Endothelial cell (in vitro differentiated cells): ENCODE data around the gene RHOU. TPM values are rescaled to one million over a fixed set of nuclear protein-coding genes. Genes with fewer than 3 reads are reported as not detected.

Experiments
- DNase-seq: peaks from one replicate; pipeline ENCODE4 v3.0.0; 2021; ENCODE audit warnings: low spot score
- H3K27ac Mint-ChIP-seq: one replicate; pipeline ENCODE4 v1.8.0; 2021; ENCODE audit warnings: mixed read lengths, inconsistent platforms; ENCODE audit not compliant: unreplicated experiment
- H3K27me3 Mint-ChIP-seq: one replicate; pipeline ENCODE4 v1.8.0; 2021; ENCODE audit warnings: mild to moderate bottlenecking, moderate library complexity, mixed read lengths, inconsistent platforms; ENCODE audit not compliant: unreplicated experiment
- H3K36me3 Mint-ChIP-seq: one replicate; pipeline ENCODE4 v1.8.0; 2021; ENCODE audit warnings: mild to moderate bottlenecking, low read depth, mixed read lengths, inconsistent platforms; ENCODE audit not compliant: unreplicated experiment
- H3K4me1 Mint-ChIP-seq: one replicate; pipeline ENCODE4 v1.8.0; 2021; ENCODE audit warnings: mild to moderate bottlenecking, mixed read lengths, inconsistent platforms; ENCODE audit not compliant: unreplicated experiment
- H3K4me3 Mint-ChIP-seq: one replicate; pipeline ENCODE4 v1.8.0; 2021; ENCODE audit warnings: mild to moderate bottlenecking, mixed read lengths, inconsistent platforms; ENCODE audit not compliant: unreplicated experiment
- H3K9me3 Mint-ChIP-seq: one replicate; pipeline ENCODE4 v1.8.0; 2021; ENCODE audit warnings: mixed read lengths, inconsistent platforms; ENCODE audit not compliant: unreplicated experiment
- total RNA-seq: library from RNA; stranded (reverse); fragmentation: NEBNext Ultra II Directional; extraction: Animal tissue kit (Norgen Biotek cat#: 25700); gene quantifications from one replicate; pipeline ENCODE4 v1.2.1, GENCODE V29; 2021; ENCODE audit not compliant: unreplicated experiment
- TF ChIP-seq, protein P1 (sequence below): fragments of 200-600 bp; sonication (generic); IDR thresholded peaks from one replicate; pipeline ENCODE4 v1.5.0; 2021; ENCODE audit warnings: antibody characterized with exemption; ENCODE audit not compliant: unreplicated experiment

RHOU gene
- total RNA-seq, 1 donor from 2014 or later = 10.2 TPM

DNA sequence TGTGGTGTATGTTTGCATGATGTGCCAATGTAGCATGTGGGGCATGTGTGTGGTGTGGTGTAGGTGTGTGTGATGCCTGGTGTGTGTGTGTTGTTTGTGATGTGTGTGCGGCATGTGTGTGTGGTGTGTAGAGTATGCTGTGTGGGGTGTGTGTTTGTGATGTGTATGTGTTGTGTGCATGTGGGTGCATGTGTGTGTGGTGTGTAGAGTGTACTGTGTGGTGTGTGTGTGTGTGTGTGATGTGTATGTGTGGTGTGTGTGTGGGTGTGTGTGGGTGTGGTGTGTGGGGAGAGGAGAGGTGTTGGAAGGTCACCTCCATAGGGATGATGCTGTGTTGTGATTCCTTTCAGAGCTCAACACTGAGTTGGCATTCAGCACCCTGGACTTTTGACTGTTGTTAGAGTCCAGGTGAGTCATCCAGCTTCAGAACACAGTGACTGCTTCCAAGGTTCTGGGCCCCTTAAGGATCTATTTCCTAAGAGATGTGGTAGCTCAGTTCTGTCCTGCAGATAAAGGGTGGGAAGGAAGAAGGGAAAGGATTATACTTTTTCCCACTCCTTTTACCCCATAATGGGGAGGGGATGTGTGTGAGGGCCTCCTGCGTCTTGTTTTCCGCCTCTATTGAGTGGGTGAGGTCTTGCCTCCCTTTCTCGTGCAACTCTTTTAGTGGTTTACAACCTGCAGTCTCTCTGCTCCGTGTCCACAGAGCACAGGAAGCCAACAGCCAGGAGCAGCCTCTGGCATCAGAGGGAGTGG is 47.6 kb downstream of the RHOU start:
- DNase-seq = no peak
- no peak overlapping the region for H3K27ac Mint-ChIP-seq
- H3K9me3 Mint-ChIP-seq = no peaks in the 10 kb centered on the region
- no peaks in the 10 kb centered on the region for H3K4me1 Mint-ChIP-seq
- H3K36me3 Mint-ChIP-seq = no peaks in the 10 kb centered on the region
- H3K27me3 Mint-ChIP-seq = peaks cover 2% of the 10 kb centered on the region
- no peak overlapping the region for H3K4me3 Mint-ChIP-seq
- TF ChIP-seq, protein P1, sequence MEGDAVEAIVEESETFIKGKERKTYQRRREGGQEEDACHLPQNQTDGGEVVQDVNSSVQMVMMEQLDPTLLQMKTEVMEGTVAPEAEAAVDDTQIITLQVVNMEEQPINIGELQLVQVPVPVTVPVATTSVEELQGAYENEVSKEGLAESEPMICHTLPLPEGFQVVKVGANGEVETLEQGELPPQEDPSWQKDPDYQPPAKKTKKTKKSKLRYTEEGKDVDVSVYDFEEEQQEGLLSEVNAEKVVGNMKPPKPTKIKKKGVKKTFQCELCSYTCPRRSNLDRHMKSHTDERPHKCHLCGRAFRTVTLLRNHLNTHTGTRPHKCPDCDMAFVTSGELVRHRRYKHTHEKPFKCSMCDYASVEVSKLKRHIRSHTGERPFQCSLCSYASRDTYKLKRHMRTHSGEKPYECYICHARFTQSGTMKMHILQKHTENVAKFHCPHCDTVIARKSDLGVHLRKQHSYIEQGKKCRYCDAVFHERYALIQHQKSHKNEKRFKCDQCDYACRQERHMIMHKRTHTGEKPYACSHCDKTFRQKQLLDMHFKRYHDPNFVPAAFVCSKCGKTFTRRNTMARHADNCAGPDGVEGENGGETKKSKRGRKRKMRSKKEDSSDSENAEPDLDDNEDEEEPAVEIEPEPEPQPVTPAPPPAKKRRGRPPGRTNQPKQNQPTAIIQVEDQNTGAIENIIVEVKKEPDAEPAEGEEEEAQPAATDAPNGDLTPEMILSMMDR = no peak

DNA sequence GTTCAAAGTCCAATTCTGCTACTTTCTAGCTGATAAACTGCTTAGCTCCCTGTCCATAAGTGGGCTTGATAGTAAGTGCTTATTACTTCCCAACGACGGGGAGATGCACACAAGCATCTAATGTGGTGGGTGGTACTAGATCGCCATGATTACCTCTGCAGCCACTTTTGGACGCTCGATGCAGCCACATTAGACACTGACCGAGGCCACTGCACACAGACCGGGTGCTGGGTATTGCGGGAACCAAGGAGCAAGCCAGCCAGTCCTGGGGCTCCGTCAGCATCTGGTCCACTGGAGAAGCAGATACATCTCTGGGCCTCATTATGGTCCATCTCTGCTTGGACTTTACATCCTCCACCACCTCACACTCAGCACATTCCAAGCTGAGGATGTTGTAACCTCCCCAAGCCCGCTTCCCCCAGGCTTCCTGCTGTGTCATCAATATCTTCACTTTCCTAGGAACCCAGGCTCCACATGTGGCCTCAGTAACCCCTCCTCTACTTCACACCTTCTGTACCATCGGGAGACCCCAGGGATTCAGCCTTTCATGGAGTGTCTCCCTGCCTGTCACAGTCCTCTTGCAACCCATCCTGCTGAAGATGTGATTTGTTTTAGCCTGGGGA is 48.2 kb downstream of the RHOU start:
- Mint-ChIP-seq H3K9me3 (no peaks in the 10 kb centered on the region), H3K4me1 (no peaks in the 10 kb centered on the region), H3K27ac (no peak overlapping the region), H3K36me3 (no peaks in the 10 kb centered on the region), H3K27me3 (peaks cover 2% of the 10 kb centered on the region), H3K4me3 (no peak overlapping the region)
- TF ChIP-seq, protein P1 = no peak
- no peak for DNase-seq

DNA sequence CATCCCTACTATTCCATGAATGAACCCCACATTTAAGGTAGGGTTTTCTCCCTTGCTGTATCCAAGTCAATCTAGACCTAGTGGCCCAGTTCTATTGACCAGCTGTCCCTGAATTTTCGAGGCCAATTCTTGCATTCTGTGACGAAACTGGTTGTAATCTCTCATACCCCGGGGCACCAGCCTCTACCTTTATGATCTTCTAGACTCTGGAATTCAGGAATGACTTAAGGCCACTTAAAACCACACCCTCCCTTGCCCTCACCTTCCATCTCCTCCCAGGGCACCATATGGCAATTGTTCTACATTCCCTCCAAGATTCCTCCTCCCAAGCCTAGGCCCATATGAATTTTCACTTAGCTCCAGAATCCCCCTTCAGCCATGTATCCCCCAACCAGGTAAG is 48.9 kb downstream of the RHOU start:
- Mint-ChIP-seq H3K27ac (no peak overlapping the region), H3K36me3 (no peaks in the 10 kb centered on the region), H3K4me1 (no peaks in the 10 kb centered on the region), H3K27me3 (peaks cover 2% of the 10 kb centered on the region), H3K9me3 (no peaks in the 10 kb centered on the region), H3K4me3 (no peak overlapping the region)
- no peak for DNase-seq
- TF ChIP-seq, protein P1 = no peak

DNA sequence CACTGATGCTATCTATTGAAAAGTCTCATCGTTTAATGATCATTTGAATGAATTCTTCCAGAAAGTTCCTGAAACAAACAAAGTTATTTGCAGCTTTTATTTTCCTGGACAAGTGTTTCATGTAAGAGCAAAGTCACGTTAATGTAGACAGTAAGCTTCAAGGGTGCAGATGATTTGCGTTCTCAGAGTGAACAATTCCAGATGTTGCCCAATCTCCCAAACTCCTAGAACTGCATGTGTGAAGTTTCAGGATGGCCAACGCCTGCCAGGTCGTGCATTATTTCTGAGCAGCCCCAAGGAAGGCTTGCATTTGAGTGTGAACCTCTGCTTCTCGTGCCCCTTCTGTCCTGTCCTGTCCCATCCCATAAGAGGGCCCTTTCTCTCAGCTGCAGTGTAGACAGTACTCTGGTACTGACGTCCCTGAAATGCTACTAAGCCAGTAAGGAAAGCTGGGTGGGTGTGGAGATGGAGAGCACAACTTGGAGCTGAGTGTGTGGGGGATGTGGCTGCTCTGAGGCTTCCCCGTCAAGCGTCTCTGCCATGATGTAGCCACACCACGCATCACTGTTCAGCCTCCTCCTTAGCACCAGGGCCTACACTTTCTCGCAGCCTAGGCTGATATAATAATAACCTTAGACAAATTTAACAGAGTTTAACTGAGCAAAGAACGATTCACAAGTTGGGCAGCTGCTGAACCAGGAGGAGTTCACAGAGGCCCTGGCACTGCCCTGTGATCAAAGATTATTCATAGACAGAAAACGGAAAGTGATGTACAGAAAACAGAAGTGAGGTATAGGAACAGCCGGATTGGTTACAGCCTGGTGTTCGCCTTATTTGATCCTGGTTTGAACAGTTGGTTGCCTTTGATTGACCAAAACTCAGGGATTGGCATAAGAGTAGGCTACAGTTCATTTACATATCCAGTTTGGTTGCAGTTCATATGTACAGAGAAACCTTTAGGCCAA is 50.4 kb downstream of the RHOU start:
- no peaks in the 10 kb centered on the region for H3K4me1 Mint-ChIP-seq
- no peak overlapping the region for H3K4me3 Mint-ChIP-seq
- TF ChIP-seq, protein P1 = no peak
- H3K27me3 Mint-ChIP-seq = no peaks in the 10 kb centered on the region
- no peak overlapping the region for H3K27ac Mint-ChIP-seq
- no peak for DNase-seq
- no peaks in the 10 kb centered on the region for H3K9me3 Mint-ChIP-seq
- H3K36me3 Mint-ChIP-seq = no peaks in the 10 kb centered on the region
